Measurements from ENCODE around the gene MYH7.

The MYH7 gene

GRCh38 chr14:23409475-23409874 lies 26.0 kb downstream of the MYH7 start:
- no peak for TF ChIP-seq CTCF (IDR thresholded peaks at IDR 0.05; ENCODE audit: borderline replicate concordance, insufficient read depth, low read depth, low read length)
- no peak overlapping the region for H3K4me3 ChIP-seq (ENCODE audit: low read depth, low read length)

- TF ChIP-seq CTCF (IDR thresholded peaks at IDR 0.05; ENCODE audit: borderline replicate concordance, insufficient read depth, low read depth, low read length), result no peak
- no peak overlapping the region for H3K4me3 ChIP-seq (ENCODE audit: low read depth, low read length)
Observed at GRCh38 chr14:23408307-23408630, 27.2 kb downstream of the MYH7 start.

GRCh38 chr14:23407516-23408306 lies 27.7 kb downstream of the MYH7 start, which contains the start of gene MYH6:
Gene MYH6 (minus strand): TSS chr14:23408273. CDS start chr14:23407223, 1,050 bp downstream.
- no peak within 1 kb of the TSS for H3K4me3 ChIP-seq (ENCODE audit: low read depth, low read length)
- no peak for TF ChIP-seq CTCF (IDR thresholded peaks at IDR 0.05; ENCODE audit: borderline replicate concordance, insufficient read depth, low read depth, low read length)

GRCh38 chr14:23406725-23407355 lies 28.6 kb downstream of the MYH7 start:
- TF ChIP-seq CTCF (IDR thresholded peaks at IDR 0.05; ENCODE audit: borderline replicate concordance, insufficient read depth, low read depth, low read length), result no peak

GRCh38 chr14:23406244-23406643 lies 29.2 kb downstream of the MYH7 start:
- TF ChIP-seq CTCF (IDR thresholded peaks at IDR 0.05; ENCODE audit: borderline replicate concordance, insufficient read depth, low read depth, low read length), result no peak
- H3K4me3 ChIP-seq (ENCODE audit: low read depth, low read length), result no peak overlapping the region

More at GRCh38 chr14:23406725-23407355, 28.6 kb downstream of the MYH7 start:
- H3K4me3 ChIP-seq (ENCODE audit: low read depth, low read length), result no peak overlapping the region

- no peak for TF ChIP-seq CTCF (IDR thresholded peaks at IDR 0.05; ENCODE audit: borderline replicate concordance, insufficient read depth, low read depth, low read length)
Observed at GRCh38 chr14:23405516-23406025, 29.9 kb downstream of the MYH7 start.

More at GRCh38 chr14:23405516-23406025, 29.9 kb downstream of the MYH7 start:
- no peak overlapping the region for H3K4me3 ChIP-seq (ENCODE audit: low read depth, low read length)

Measured in GM12875 (cell line).